IMR-90 (cell line): ENCODE measurements around the gene TMEM117. TPM values are rescaled to one million over a fixed set of nuclear protein-coding genes. Genes with fewer than 3 reads are reported as not detected.

Experiments
- ATAC-seq: fragments of 200-7000 bp; cut with Tn5 transposase; 2 replicates; pipeline ENCODE4 v1.9.1; 2020; ENCODE audit warnings: low read depth, mild to moderate bottlenecking, moderate library complexity
- BruUV-seq: library from RNA; stranded (reverse); fragments of 400-500 nt; replicated peaks from 2 replicates; lab custom pipeline; 2021; lab: Mats Ljungman, UMichigan
- CTCF ChIA-PET: fragments of 300-600 bp; formaldehyde crosslinking; extraction: SDS; loops from one replicate; lab custom pipeline; 2021; ENCODE audit warnings: antibody characterized with exemption; lab: Yijun Ruan, JAX
- POLR2A ChIA-PET: fragments of 300-600 bp; sonication (Branson Sonifier 250); formaldehyde crosslinking; loops from one replicate; lab custom pipeline; 2022; ENCODE audit warnings: antibody characterized with exemption; ENCODE audit not compliant: unreplicated experiment; lab: Charles Lee
- DNase-seq: peaks from one replicate; pipeline ENCODE4 v3.0.0; 2013
- H2AFZ ChIP-seq: replicated peaks from 2 replicates; pipeline ENCODE3; 2013; ENCODE audit warnings: low read length, mild to moderate bottlenecking; ENCODE audit not compliant: poor library complexity
- H2AK5ac ChIP-seq: 2 replicates; pipeline ENCODE4 v1.6.1; 2013; ENCODE audit warnings: low read depth, low read length, inconsistent platforms
- H2AK9ac ChIP-seq: replicated peaks from 2 replicates; pipeline ENCODE3; 2013; ENCODE audit warnings: mild to moderate bottlenecking, low read depth, low read length, moderate library complexity; ENCODE audit not compliant: poor library complexity
- H2BK120ac ChIP-seq: 2 replicates; pipeline ENCODE4 v1.6.1; 2013; ENCODE audit warnings: low read depth, low read length, inconsistent platforms
- H2BK15ac ChIP-seq: 3 replicates; pipeline ENCODE4 v1.6.1; 2013; ENCODE audit warnings: low read depth, low read length, inconsistent platforms
- H2BK20ac ChIP-seq: 2 replicates; pipeline ENCODE4 v1.6.1; 2013; ENCODE audit warnings: low read depth, mild to moderate bottlenecking, inconsistent platforms, low read length, moderate library complexity
- H2BK5ac ChIP-seq: 2 replicates; pipeline ENCODE4 v1.6.1; 2013; ENCODE audit warnings: mild to moderate bottlenecking, low read depth, low read length, inconsistent platforms; ENCODE audit not compliant: poor library complexity, severe bottlenecking
- H3K14ac ChIP-seq: replicated peaks from 2 replicates; pipeline ENCODE4 v1.6.1; 2013; ENCODE audit warnings: low read depth, low read length, inconsistent platforms
- H3K18ac ChIP-seq: 2 replicates; pipeline ENCODE4 v1.6.1; 2013; ENCODE audit warnings: low read depth, low read length, control low read depth
- H3K23ac ChIP-seq: 2 replicates; pipeline ENCODE4 v1.6.1; 2013; ENCODE audit warnings: low read depth, low read length, inconsistent platforms
- H3K27ac ChIP-seq: 2 replicates; pipeline ENCODE4 v1.5.1; 2013; ENCODE audit warnings: mild to moderate bottlenecking, control low read depth, low read length; ENCODE audit not compliant: insufficient read depth
- H3K27me3 ChIP-seq: 2 replicates; pipeline ENCODE4 v1.6.1; 2013; ENCODE audit warnings: low read length; ENCODE audit not compliant: control insufficient read depth, insufficient read depth
- H3K36me3 ChIP-seq: 2 replicates; pipeline ENCODE4 v1.6.1; 2013; ENCODE audit warnings: low read length, mixed read lengths; ENCODE audit not compliant: control insufficient read depth, insufficient read depth
- H3K4ac ChIP-seq: 2 replicates; pipeline ENCODE4 v1.6.1; 2013; ENCODE audit warnings: low read depth, low read length, inconsistent platforms
- H3K4me1 ChIP-seq: 2 replicates; pipeline ENCODE4 v1.6.1; 2013; ENCODE audit warnings: low read length, mixed read lengths; ENCODE audit not compliant: control insufficient read depth, insufficient read depth
- H3K4me2 ChIP-seq: 2 replicates; pipeline ENCODE4 v1.6.1; 2013; ENCODE audit warnings: low read depth, mild to moderate bottlenecking, control low read depth, low read length, moderate library complexity
- H3K4me3 ChIP-seq: 2 replicates; pipeline ENCODE4 v1.5.1; 2013; ENCODE audit warnings: low read depth, mild to moderate bottlenecking, control low read depth, low read length, moderate library complexity; ENCODE audit not compliant: insufficient read depth
- H3K56ac ChIP-seq: 2 replicates; pipeline ENCODE4 v1.6.1; 2013; ENCODE audit warnings: low read length, inconsistent platforms; ENCODE audit not compliant: insufficient read depth; ENCODE audit errors: extremely low read depth
- H3K79me1 ChIP-seq, 2 experiments: 2 replicates each; pipeline ENCODE4 v1.6.1; 2013; ENCODE audit warnings: low read length in 2 of 2, inconsistent platforms in 1 of 2, low read depth in 1 of 2
- H3K9ac ChIP-seq: 2 replicates; pipeline ENCODE4 v1.6.1; 2013; ENCODE audit warnings: low read depth, low read length, control low read depth
- H3K9me1 ChIP-seq: 2 replicates; pipeline ENCODE4 v1.6.1; 2013; ENCODE audit warnings: low read length, inconsistent platforms; ENCODE audit not compliant: insufficient read depth
- H3K9me3 ChIP-seq: 2 replicates; pipeline ENCODE4 v1.6.1; 2013; ENCODE audit warnings: low read length; ENCODE audit not compliant: control insufficient read depth, insufficient read depth
- H4K20me1 ChIP-seq: 2 replicates; pipeline ENCODE4 v1.6.1; 2013; ENCODE audit warnings: low read length, inconsistent platforms; ENCODE audit not compliant: insufficient read depth
- H4K5ac ChIP-seq: 2 replicates; pipeline ENCODE4 v1.6.1; 2013; ENCODE audit warnings: mild to moderate bottlenecking, low read depth, low read length, control low read depth
- H4K8ac ChIP-seq, 2 experiments: 2 replicates each; pipeline ENCODE4 v1.6.1; 2013; ENCODE audit warnings: low read depth in 2 of 2, low read length in 2 of 2, control low read depth in 1 of 2, inconsistent platforms in 1 of 2
- H4K91ac ChIP-seq: 2 replicates; pipeline ENCODE4 v1.6.1; 2013; ENCODE audit warnings: low read depth, low read length, inconsistent platforms; ENCODE audit not compliant: insufficient read depth
- BHLHE40 ChIP-seq: fragments of 150-350 bp; IDR thresholded peaks from 2 replicates; pipeline ENCODE4 v1.6.1; 2016; ENCODE audit warnings: mild to moderate bottlenecking, low read depth, low read length
- CHD1 ChIP-seq: IDR thresholded peaks from 2 replicates; pipeline ENCODE4 v1.6.1; 2012; ENCODE audit warnings: low read depth, low read length, improper control_type of control experiment
- dilution Hi-C: fragments of 300-500 bp; cut with HindIII; formaldehyde crosslinking; loops from one replicate; pipeline ENCODE4 v1.14.3; 2018; ENCODE audit warnings: low sequenced_read_pairs; ENCODE audit not compliant: unreplicated experiment
- in situ Hi-C: fragments of 300-500 bp; cut with MboI; formaldehyde crosslinking; loops from 3 replicates; pipeline ENCODE4 v1.14.3; 2019; ENCODE audit warnings: low sequenced_read_pairs, inconsistent platforms, mixed read lengths
- intact Hi-C: fragments of 100-400 bp; cut with micrococcal nuclease; formaldehyde crosslinking; loops from 2 replicates; pipeline ENCODE4 v1.10.0; 2022
- polyA plus RNA-seq, 3 experiments: library from polyadenylated mRNA; depleted of rRNA; stranded (reverse); fragments of >200 nt; gene quantifications; 2 replicates each; pipeline ENCODE4 v1.2.3, GENCODE V29; 2012; ENCODE audit warnings: low replicate concordance in 1 of 3
- total RNA-seq: library from RNA; depleted of rRNA; stranded (reverse); fragments of >200 nt; gene quantifications from 2 replicates; pipeline ENCODE4 v1.2.3, GENCODE V29; 2012

TMEM117 gene
- total and polyA plus RNA-seq, 2 of the 4 experiments (the other 2 are of a cell fraction): 8.7 to 21.0 TPM

GRCh38 chr12:43903686-43904085 lies 67.8 kb downstream of the TMEM117 start:
- TF ChIP-seq BHLHE40: no peak
- TF ChIP-seq CHD1: no peak
- H3K79me1 ChIP-seq: no peaks in the 10 kb centered on the region
- no peak overlapping the region for H3K9ac ChIP-seq
- H3K4me2 ChIP-seq: no peak overlapping the region
- H3K56ac ChIP-seq: no peak overlapping the region
- H3K4me3 ChIP-seq: no peak overlapping the region
- no peak overlapping the region for H3K14ac ChIP-seq
- no peaks in the 10 kb centered on the region for H3K4me1 ChIP-seq
- H4K8ac ChIP-seq: no peak overlapping the region
- no peak overlapping the region for H4K91ac ChIP-seq
- no TSS peak for BruUV-seq
- H2BK15ac ChIP-seq: no peak overlapping the region
- intact Hi-C loops (no loop called here), dilution Hi-C loops (no loop called here), in situ Hi-C loops (no loop called here)
- no peak overlapping the region for H2AK5ac ChIP-seq
- H4K5ac ChIP-seq: no peak overlapping the region
- no peak overlapping the region for H2AK9ac ChIP-seq
- no peak overlapping the region for H3K23ac ChIP-seq
- no peaks in the 10 kb centered on the region for H3K27me3 ChIP-seq
- H2BK120ac ChIP-seq: no peak overlapping the region
- no peak for DNase-seq
- no peak for ATAC-seq
- CTCF ChIA-PET: no interaction called here
- H4K20me1 ChIP-seq: no peaks in the 10 kb centered on the region
- H3K9me3 ChIP-seq: no peaks in the 10 kb centered on the region
- no peaks in the 10 kb centered on the region for H3K9me1 ChIP-seq
- no peak overlapping the region for H3K18ac ChIP-seq
- H3K27ac ChIP-seq: no peak overlapping the region
- H2BK5ac ChIP-seq: no peak overlapping the region
- POLR2A ChIA-PET: no interaction called here
- H2BK20ac ChIP-seq: no peak overlapping the region
- H3K36me3 ChIP-seq: no peaks in the 10 kb centered on the region
- H3K4ac ChIP-seq: no peak overlapping the region
- H2AFZ ChIP-seq: no peak overlapping the region
